GM10266 (cell line): Measurements from ENCODE around the gene PLXDC1.

ENCODE experiments used
- DNase-seq: peaks from one replicate; pipeline ENCODE4 v3.0.0; 2012; ENCODE audit errors: extremely low spot score
- CTCF ChIP-seq: IDR thresholded peaks from 2 replicates; pipeline ENCODE4 v1.5.1; 2012; ENCODE audit warnings: mild to moderate bottlenecking, low read depth; ENCODE audit not compliant: control insufficient read depth, insufficient read depth; ENCODE audit errors: missing control alignments

Gene PLXDC1

GRCh38 chr17:39101091-39101490 lies 50.3 kb downstream of the PLXDC1 start:
- no peak for TF ChIP-seq CTCF
- DNase-seq = no peak

GRCh38 chr17:39100530-39100929 lies 50.9 kb downstream of the PLXDC1 start:
- no peak for DNase-seq
- no peak for TF ChIP-seq CTCF

- no peak for DNase-seq
- TF ChIP-seq CTCF = no peak
Observed at GRCh38 chr17:39099663-39100286, 51.7 kb downstream of the PLXDC1 start.

- DNase-seq = no peak
Observed at GRCh38 chr17:39098588-39098987, 52.8 kb downstream of the PLXDC1 start.

GRCh38 chr17:39097537-39097936 lies 53.9 kb downstream of the PLXDC1 start:
- TF ChIP-seq CTCF = no peak
- no peak for DNase-seq

More at GRCh38 chr17:39098588-39098987, 52.8 kb downstream of the PLXDC1 start:
- no peak for TF ChIP-seq CTCF

- no peak for TF ChIP-seq CTCF
Observed at GRCh38 chr17:39097150-39097519, 54.3 kb downstream of the PLXDC1 start.

GRCh38 chr17:39096508-39097149 lies 54.8 kb downstream of the PLXDC1 start:
- DNase-seq = no peak
- no peak for TF ChIP-seq CTCF

More at GRCh38 chr17:39097150-39097519, 54.3 kb downstream of the PLXDC1 start:
- DNase-seq = no peak
